Medulla oblongata (tissue), 1 donor: ENCODE results near the gene PRX.
"Not testable (repeated sequence)": the region's sequence is repeated elsewhere in the genome, so short reads cannot be mapped to it uniquely, and the experiment has no call there.

Experiments
- DNase-seq: peaks from one replicate; pipeline ENCODE4 v3.0.0-alpha.2; 2015; ENCODE audit errors: extremely low spot score

Gene PRX

DNA sequence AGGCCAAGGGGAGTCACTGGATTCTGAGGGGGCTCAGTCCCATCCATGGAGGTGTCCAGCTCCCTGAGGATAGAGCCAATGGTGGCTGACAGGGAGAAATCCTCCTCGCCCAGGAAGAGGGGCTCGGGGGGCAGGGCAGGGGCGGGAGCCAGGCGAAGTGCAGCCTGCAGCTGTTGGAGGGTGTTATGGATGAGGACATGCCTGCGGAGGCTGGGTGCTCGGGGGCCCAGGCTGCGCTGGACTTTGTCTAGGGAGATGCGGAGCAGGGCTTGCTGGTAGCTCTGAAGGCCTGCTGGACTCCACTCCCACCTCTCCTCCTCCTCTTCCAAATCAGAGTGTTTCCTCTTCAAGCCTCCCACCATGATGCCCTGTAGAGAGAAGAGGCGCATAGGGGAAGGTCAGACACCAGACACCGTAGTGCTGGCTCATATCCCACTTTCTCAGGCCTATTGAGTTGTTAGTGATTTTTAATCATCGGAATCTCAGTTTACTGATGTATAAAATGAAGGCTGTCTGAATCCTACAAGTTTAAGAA is 28.6 kb upstream of the PRX start:
- DNase-seq = no peak

DNA sequence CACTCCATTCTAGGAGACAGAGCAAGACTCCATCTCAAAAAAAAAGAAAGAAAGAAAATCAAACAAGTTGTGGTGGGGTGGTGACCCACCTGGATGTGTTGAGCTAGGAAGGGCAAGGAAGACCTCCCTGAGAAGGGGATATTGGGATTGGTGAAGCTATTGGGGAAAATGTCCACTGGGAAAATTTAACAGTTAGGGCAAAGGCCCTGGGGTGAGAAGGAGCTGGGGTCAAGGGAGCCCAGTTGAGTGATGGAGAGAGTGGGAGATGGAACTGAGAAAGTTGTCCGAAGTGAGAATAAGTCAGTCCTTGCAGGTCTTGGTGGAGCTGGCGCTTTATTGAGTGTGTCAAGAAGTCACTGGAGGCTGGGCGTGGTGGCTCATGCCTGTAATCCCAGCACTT is 25.1 kb upstream of the PRX start:
- DNase-seq = no peak

DNA sequence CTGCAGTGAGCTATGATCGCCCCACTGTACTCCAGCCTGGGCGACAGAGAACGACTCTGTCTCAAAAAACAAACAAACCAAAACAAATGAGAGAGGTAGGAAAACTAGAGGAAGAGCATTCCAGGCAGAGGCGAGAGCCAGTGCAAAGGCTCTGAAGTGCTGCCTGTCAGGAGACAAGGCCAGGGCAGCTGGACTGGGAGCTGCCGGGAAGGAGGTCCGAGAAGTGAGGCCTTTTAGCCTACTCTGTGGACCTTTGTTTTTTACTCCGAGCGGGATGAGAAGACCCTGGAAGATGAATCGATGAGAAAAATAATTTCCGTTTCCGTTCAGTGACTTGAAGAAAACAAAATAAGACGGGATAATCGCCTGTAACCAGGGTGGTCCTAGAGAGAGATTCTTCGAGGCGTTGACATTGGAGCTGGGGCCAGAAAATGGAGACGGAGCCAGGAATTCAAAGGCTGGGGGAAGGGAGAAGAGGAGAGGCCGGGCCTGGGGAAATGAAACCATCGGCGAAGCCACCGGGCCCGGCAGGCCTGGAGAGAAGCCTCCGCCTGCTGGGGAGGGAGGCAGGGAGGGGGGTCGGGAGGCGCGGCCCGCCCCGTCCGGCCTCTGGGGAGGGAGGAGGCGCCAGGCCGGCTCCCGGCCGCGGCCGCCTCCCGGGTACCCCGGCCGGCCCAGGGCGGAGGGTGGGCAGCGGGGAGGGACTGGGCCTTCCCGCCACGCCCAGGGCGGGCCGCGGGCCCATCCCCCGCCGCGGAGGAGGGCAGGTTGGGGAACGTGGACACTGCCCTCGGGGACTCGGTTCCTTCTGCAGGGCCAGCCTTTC is 20.4 kb upstream of the PRX start:
- DNase-seq = peak; percentile 92

DNA sequence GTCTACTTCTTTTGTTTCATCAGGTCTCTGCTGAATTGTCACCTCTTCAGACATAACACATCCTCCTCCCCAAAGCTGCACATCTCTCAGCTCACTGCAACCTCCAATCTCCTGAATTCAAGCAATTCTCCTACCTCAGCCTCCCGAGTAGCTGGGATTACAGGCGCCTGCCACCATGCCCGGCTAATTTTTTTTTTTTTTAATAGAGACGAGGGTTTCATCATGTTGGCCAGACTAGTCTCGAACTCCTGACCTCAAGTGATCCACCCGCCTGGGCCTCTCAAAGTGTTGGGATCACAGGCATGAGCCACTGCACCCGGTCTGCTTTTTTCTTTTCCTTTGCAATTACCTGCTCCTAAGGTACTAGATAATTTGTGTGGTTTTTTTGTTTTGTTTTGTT is 19.6 kb upstream of the PRX start:
- DNase-seq = not testable (repeated sequence)

DNA sequence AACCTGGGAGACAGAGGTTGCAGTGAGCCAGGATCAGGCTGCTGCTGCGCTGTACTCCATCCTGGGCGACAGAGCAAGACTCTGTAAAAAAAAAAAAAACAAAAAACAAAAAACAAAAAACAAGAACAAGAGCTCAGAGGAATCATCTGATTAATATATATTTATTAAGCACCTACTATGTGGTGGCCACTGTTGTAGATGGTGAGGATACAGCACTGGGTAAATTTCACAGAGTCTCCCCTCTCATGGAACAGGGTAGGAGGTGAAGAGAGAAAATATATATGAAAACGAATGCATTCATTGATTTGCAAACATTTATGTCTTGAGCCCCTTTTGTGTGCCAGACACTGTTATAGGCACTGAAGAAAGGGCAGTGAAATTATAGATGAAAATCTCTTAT is 18.5 kb upstream of the PRX start:
- no peak for DNase-seq

DNA sequence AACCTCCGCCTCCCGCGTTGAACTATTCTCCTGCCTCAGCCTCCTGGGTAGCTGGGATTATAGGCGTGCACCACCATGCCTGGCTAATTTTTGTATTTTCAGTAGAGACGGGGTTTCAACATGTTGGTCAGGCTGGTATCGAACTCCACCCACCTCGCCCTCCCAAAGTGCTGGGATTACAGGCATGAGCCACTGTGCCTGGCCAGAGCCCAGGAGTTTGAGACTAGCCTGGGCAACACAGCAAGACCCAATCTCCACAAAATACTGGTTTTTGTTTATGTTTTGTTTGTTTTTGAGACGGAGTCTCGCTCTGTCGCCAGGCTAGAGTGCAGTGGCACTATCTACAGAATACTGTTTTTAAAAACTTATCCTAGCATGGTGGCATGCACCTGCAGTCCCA is 17.1 kb upstream of the PRX start:
- DNase-seq = not testable (repeated sequence)

DNA sequence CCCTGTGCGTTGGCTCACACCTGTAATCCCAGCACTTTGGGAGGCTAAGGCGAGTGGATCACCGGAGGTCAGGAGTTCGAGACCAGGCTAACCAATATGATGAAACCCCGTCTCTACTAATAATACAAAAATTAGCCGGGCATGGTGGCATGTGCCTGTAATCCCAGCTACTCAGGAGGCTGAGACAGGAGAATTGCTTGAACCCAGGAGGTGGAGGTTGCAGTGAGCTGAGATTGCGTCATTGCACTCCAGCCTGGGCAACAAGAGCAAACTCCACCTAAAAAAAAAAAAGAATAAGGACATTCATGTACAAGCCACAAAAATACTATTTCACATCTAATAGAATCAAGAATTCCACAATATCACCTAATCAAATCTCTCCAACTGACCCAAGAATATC is 15.0 kb upstream of the PRX start:
- not testable (repeated sequence) for DNase-seq

DNA sequence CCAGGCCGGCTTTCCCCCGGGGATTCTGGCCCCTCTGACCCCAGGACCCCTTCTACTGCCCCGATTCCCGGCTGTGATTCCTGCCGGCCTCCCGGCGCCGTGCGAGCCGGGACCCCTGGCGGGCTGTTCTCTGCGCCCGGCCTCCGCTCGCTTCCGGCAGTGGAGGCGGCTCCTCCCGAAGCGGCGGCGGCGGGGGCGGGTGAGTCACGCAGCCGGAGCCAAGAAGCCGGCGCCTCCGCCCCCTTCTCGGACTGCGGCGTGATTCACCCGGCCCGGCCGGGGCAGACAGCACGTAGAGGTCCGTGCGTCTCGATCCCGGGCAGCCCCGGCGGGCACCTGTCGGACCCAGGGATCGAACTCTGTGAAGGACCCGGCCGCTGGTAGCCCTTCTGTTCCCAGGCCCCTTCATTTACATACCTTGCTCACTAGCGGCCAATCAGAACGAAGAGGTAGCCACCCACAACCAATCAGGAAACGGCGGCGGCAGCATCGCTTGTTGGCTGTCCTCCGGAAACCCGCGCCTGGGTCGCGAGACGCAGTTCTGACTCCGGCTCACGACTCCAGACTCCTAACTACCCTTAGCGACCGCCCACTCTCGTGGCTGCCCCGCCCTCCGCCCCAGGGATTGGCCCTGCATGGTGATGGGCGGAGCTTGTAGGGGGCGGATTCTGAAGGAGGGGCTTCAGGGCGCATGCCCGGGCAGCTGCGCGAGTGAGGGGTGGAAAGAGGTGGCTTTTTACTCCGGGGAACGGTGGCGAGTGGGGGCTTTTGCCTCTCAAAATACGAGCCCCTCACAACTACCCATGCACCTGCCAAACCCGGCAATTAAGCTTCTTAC is 12.5 kb upstream of the PRX start, which contains the start of gene SERTAD1:
Gene SERTAD1 (minus strand): TSS at position 543 of the 838 bp plus-strand sequence. CDS start 2,446 bp downstream, outside the sequence.
- peak; percentile 100 for DNase-seq

DNA sequence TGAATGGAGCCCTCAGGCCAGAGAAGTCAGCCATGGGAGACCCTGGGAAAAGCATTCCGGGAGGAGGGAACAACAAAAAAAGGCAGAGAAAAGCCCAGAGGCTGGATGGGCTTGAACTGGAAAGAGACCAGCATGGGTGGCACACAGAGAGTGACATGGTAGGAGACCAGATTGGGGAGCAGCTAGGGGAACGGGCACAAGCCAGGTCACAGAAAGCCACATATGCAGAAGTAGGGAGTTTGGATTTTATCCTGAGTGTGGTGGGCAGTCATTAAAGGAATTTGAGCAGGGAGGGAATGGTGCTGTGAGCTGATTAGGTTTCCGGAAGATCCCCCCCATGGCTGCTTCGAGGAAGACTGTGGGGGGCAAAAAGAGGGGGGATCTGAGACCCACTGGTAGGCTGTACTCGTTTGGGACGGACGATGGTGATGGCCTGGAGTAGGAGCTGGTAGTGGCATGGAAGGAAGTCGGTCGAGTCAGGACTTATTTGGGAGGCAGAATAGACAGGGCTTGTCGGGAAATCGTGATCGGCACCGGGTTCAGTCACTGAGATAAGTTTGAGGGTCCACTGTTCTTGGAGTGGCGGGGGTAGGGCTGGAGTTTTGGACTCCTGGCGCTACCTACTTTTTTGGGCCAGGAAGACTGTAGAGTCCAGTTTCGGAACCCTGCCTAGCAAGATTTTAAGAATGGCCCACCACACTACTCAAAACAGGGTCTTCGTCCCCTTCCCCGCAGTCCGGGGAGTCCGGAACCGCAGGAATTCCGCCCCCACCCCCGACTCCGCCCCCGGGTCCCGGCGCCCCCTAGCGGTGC is 11.7 kb upstream of the PRX start:
- DNase-seq = peak; percentile 61

DNA sequence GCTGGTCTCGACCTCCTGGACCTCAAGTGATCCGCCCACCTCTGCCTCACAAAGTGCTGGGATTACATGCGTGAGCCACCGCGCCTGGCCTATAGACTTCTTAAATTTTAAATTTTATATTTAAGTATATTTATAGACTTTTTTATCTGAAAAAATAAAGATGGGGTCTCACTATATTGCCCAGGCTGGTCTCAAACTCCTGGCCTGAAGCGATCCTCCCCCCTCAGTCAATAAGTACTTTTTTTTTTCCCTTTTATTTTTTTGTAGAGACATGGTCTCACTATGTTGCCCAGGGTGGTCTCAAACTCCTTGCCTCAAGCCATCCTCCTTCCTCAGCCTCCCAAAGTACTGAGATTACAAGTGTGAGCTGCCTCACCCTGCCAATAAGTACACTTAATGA is 10.8 kb upstream of the PRX start:
- no peak for DNase-seq

DNA sequence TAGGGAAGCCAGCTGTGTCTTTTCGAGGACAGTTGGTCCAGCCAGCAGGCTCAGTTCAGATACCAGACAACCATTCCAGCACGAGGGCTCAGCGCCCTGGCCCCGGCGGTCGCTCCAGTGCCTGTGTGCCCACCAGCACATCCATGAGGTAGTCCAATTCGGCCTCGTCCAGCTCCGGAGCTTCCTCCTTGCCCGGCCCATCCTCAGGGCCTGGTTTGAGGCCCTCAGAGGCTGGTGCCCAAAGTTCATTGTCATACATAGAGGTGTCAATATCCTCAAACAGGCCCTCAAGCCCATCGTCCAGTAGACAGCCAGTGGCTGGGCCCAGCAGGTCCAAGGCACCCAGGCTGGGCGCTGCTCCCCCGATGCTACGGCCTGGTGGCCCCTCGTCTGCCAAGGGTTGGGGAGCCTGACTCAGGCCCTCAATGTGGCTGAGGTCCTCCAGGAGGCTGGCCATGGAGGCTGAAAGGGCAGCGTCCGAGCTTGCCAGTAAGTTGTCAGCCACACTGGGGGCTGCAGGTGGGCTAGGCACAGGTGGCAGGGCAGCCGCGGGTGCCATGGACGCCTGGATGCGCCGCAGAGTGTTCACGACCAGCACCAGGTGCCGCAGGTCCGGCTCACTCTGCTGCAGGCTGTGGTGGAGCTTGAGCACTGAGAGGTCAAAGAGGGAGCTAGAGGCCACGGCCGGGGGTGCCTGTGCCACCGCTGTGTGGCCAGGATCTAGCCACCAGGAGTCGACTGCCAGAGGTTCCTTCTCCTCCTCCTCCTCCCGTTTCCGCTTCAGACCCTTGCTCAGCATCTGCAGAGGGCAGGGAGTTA is 9.8 kb upstream of the PRX start:
- no peak for DNase-seq

DNA sequence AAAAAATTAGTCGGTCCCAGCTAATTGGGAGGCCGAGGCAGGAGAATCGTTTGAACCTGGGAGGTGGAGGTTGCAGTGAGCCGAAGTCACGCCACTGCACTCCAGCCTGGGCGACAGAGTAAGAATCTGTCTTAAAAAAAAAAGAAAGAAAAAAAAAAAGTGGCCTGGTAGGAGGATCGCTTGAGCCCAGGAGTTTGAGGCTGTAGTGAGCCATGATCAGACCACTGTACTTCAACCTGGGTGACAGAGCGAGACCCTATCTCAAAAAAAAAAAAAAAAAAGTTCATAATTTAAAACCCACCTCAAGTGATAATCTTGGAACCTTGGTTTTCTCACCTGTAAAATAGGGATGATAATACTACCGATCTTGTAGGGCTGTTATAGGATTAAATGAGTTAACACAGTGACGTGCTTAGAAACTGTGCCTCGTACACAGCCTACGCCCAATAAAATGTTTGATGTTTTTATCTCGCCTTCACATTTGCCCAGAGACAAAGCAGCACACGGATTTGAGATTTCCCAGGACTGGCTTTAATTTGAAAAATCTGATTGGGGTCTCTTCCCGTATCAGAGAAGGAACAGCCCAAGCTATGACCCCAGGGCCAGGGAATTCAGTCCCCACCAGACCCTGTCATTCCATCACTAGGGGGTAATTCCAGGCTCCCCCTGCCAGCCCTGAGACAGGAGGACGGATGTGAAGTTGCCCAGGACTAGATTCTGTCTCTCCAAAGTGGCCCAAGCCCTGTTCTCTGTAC is 9.0 kb upstream of the PRX start:
- no peak for DNase-seq

DNA sequence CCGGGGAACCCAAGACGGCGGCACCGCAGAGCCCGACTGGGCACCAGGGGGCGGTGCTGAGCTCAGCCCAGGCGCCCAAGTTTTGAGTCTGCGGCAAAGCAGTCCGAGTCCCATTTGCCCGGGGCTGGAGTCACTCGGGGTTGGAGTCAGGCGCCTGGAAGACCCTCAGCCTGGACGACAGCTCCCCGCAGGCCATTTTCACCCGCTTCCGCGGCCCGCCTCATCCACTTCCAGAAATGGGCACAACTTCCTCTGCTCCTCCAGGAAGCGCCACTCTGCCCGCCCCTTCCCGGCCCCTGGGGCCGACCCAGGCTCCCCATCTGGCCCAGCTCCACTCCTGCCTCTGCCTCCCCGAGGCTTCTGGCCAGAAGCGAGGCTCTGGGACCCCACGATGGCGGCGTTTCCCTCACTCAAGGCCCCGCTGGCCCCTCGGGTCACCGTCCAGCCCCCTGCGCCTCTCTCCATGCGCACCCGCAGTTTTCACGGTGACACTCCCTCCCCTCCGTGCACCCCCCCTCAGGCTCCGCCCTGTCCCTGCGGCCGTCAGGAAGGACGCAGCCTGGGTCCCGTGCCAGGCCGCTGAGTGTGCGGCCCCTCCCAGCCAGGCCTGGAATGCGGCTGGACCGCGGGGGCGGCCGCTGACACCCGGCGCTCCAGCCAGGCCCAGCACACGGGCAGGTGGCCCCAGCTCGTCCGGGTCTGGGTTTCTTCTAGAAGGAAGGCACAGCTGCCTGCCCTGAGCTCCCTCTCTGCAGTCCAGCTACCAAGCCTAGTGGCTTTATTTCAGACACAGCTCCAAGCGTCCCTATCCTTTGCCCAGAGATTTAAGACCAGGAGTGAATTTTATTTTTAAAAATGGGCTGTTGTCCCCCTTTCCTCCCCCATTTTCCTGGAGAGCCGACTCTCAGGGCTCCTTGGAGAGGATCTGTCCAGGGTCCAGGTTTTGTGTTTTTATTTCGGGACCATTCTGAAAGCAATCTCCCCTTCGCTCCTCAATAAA is 7.9 kb upstream of the PRX start:
- DNase-seq = peak; percentile 91

DNA sequence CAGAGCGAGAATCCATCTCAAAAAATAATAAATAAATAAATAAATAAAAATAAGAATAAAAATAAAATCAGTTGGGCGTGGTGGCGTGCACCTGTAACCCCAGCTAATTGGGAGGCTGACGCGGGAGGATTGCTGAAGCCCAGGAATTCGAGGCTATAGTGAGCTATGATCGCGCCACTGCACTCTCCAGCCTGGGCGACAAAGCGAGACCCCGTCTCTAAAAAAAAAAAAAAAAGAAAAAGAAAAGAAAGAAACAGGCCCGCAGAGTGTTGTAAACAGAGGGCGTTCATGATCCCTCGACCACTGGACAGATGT is 7.2 kb upstream of the PRX start:
- DNase-seq = no peak

DNA sequence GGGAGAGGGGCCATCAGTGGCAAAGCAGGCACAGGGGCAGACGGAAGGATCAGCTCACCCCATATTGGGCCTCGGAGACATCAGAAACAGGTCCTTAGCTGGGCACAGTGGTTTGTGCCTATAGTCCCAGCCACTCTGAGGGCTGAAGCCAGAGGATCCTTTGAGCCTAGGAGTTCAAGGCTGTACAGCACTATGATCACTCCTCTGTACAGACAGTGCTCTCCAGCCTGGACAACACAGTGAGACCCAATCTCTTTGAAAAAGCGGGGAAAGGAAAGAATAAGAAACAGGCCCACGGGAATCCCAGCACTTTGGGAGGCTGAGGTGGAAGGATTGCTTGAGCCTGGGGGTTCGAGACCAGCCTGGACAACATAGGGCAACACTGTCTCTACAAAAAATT is 6.6 kb upstream of the PRX start:
- DNase-seq = no peak

DNA sequence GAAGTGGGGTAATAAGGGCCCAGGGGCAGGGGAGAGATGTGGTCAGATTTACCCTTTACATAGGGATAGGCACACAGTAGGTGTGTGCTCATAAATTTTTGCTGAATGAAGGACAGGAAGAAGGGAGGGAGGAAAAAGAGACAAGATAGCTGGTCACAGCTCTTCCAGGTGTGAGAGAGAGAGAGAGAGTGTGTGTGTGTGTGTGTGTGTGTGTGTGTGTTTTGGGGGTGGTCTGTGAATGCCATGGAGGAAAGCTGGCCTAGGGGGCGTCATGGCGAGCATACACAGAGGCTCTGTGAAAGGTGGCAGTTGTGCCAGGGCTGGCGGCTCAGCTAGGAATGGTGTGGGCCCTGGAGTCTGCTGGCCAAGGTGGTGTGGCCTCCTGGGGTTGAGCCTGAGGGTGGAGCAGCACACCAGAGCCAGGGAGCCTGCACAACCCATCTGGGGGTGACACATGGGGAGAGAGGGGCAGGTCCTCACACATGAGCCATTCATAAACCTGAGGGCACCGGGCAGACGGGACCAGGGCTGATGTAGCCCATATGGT is 6.0 kb upstream of the PRX start:
- no peak for DNase-seq

DNA sequence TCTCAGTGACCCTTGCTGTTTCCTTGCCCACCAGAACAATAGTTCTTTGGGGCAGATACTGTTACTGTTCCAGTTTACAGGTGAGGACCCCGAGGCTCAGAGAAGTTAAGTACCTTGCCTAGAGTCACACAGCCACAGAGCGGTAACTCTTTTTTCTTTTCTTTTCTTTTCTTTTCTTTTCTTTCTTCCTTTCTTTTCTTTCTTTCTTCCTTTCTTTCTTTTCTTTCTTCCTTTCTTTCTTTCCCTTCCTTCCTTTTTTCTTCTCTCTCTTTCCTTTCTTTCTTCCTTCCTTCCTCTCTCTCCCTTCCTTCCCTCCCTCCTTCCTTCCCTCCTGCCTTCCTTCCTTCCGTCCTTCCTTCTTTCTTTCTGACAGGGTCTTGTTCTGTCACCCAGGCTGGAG is 4.9 kb upstream of the PRX start:
- no peak for DNase-seq

DNA sequence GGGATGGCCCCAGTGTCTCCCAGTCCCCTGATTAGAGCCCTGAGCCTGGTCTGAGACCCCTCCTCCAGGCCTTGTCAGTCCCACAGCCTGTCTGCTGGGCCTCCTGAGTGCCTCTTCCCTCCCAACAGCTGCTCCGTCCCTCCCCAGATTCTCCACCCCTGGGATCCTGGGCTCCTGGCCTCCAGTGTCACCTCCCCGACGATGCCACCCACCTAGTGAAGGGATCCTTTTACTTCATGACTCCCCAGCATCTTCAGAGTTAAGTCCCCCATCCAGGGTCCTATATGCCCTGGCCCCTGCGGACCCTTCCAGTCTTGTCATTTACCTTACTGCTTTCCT is 4.4 kb upstream of the PRX start:
- DNase-seq = no peak
